Upper lobe of left lung (tissue), 4 donors: ENCODE measurements around the gene FOXP1.

Experiments used
- EP300 ChIP-seq, 4 donors: sonication (generic); formaldehyde crosslinking; IDR thresholded peaks; one replicate each; pipeline ENCODE4 v1.5.1; 2017; ENCODE audit warnings: antibody characterized with exemption in 4 of 4, control low read depth in 2 of 4
- POLR2A ChIP-seq, 4 donors: fragments of 450-650 bp; IDR thresholded peaks; one replicate each; pipeline ENCODE4 v1.5.1; 2016 to 2017; ENCODE audit warnings: antibody characterized with exemption in 4 of 4, mild to moderate bottlenecking in 2 of 4
- POLR2AphosphoS5 ChIP-seq, 2 donors: sonication (generic); formaldehyde crosslinking; IDR thresholded peaks; one replicate each; pipeline ENCODE4 v1.5.1; 2017; ENCODE audit warnings: antibody characterized with exemption in 2 of 2

GRCh38 chr3:71600646-71601288 lies 17.2 kb upstream of the FOXP1 start:
- TF ChIP-seq POLR2AphosphoS5 (IDR thresholded peaks at IDR 0.05) (no peak), EP300 (IDR thresholded peaks at IDR 0.05) (no peak), POLR2A (IDR thresholded peaks at IDR 0.05) (no peak)
